Fibroblast of lung (primary cell): Measurements from ENCODE around the gene EBI3.

Experiments
- EZH2 ChIP-seq: IDR thresholded peaks from 2 replicates; pipeline ENCODE4 v1.5.1; 2012; ENCODE audit warnings: low read length, control low read depth, mild to moderate bottlenecking; ENCODE audit errors: missing control alignments
- TF ChIP-seq, protein P1 (sequence below), 2 donors: IDR thresholded peaks in 1 of 2; conservative IDR thresholded peaks in 1 of 2; 1 replicate in 1 of 2; 2 replicates in 1 of 2; pipeline ENCODE4 v1.5.1; 2011 to 2012; ENCODE audit warnings: low read length in 2 of 2, control low read depth in 1 of 2, inconsistent platforms in 1 of 2, low read depth in 1 of 2, mild to moderate bottlenecking in 1 of 2

DNA sequence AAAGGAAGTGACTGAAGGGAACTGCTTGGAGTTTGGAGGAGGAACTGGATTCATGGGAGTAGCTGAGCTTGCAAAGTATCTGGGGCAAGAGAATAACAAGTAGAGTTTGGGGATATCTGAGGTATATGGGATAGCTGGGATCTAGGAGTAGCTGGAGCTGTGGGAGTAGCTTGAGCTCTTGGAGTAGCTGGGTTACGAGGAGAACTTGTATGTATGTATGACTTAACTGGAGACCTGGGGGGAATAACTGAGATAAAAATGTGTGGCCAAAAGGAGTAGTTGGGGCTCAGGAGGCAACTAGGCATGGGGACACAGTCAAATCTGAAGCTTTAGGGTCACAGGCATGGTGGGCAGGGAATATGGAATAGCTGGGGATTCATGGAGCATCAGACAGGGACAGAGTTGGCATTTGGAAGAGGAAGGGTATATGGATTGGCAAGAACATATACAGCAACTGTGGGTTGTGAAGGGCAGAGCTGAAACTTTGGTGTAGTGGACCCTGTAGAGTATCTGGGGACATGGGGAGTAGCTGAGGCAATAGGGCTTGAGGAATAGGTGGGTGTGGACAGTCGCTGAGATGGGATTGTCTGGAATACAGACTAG lies 28.3 kb upstream of the EBI3 start:
- TF ChIP-seq, protein P1, sequence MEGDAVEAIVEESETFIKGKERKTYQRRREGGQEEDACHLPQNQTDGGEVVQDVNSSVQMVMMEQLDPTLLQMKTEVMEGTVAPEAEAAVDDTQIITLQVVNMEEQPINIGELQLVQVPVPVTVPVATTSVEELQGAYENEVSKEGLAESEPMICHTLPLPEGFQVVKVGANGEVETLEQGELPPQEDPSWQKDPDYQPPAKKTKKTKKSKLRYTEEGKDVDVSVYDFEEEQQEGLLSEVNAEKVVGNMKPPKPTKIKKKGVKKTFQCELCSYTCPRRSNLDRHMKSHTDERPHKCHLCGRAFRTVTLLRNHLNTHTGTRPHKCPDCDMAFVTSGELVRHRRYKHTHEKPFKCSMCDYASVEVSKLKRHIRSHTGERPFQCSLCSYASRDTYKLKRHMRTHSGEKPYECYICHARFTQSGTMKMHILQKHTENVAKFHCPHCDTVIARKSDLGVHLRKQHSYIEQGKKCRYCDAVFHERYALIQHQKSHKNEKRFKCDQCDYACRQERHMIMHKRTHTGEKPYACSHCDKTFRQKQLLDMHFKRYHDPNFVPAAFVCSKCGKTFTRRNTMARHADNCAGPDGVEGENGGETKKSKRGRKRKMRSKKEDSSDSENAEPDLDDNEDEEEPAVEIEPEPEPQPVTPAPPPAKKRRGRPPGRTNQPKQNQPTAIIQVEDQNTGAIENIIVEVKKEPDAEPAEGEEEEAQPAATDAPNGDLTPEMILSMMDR (conservative IDR thresholded peaks at IDR 0.05 in 1 of 2, IDR thresholded peaks at IDR 0.05 in 1 of 2; ENCODE audit: low read depth in 1 of 2, low read length in 2 of 2) = no peak
- no peak for TF ChIP-seq EZH2
